ENCODE data around the gene ERI3. TPM values are rescaled to one million over a fixed set of nuclear protein-coding genes. Genes with fewer than 3 reads are reported as not detected.

Gene ERI3
- total and polyA plus RNA-seq, 2 of the 4 experiments (the other 2 are of a cell fraction) = 56.6 to 70.9 TPM

- no peak overlapping the region for H3K4me3 ChIP-seq (ENCODE audit: insufficient read depth, low read depth, low read length)
- no peak overlapping the region for H3K4ac ChIP-seq (ENCODE audit: low read depth, low read length)
- no peak overlapping the region for H2AK5ac ChIP-seq (ENCODE audit: low read depth, low read length)
- no peak overlapping the region for H2BK5ac ChIP-seq (ENCODE audit: low read depth, low read length, poor library complexity, severe bottlenecking)
- no peaks in the 10 kb centered on the region; the same call in none of the 2 replicates for H4K20me1 ChIP-seq (ENCODE audit: insufficient read depth, low read length)
- H3K27me3 ChIP-seq (ENCODE audit: control insufficient read depth, insufficient read depth, low read length) = no peaks in the 10 kb centered on the region
- dilution Hi-C loops (cut with HindIII; ENCODE audit: low sequenced_read_pairs, unreplicated experiment) (no loop called here), intact Hi-C loops (cut with micrococcal nuclease) (no loop called here), in situ Hi-C loops (cut with MboI; ENCODE audit: low sequenced_read_pairs) (no loop called here)
- BruUV-seq (replicated peaks) = no TSS peak
- no peak overlapping the region for H2AK9ac ChIP-seq (replicated peaks; ENCODE audit: low read depth, low read length, poor library complexity)
- no peak for TF ChIP-seq RFX5 (IDR thresholded peaks at IDR 0.05; ENCODE audit: low read depth, low read length)
- no peak for TF ChIP-seq CHD1 (IDR thresholded peaks at IDR 0.05; ENCODE audit: low read depth, low read length)
- TF ChIP-seq, protein P1, sequence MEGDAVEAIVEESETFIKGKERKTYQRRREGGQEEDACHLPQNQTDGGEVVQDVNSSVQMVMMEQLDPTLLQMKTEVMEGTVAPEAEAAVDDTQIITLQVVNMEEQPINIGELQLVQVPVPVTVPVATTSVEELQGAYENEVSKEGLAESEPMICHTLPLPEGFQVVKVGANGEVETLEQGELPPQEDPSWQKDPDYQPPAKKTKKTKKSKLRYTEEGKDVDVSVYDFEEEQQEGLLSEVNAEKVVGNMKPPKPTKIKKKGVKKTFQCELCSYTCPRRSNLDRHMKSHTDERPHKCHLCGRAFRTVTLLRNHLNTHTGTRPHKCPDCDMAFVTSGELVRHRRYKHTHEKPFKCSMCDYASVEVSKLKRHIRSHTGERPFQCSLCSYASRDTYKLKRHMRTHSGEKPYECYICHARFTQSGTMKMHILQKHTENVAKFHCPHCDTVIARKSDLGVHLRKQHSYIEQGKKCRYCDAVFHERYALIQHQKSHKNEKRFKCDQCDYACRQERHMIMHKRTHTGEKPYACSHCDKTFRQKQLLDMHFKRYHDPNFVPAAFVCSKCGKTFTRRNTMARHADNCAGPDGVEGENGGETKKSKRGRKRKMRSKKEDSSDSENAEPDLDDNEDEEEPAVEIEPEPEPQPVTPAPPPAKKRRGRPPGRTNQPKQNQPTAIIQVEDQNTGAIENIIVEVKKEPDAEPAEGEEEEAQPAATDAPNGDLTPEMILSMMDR (conservative IDR thresholded peaks at IDR 0.05; ENCODE audit: low read depth, low read length) = no peak
- no peak for TF ChIP-seq MAFK (IDR thresholded peaks at IDR 0.05; ENCODE audit: low read depth, low read length)
- TF ChIP-seq SMC3 (IDR thresholded peaks at IDR 0.05; ENCODE audit: low read depth, low read length) = no peak
- no peak for TF ChIP-seq BHLHE40 (IDR thresholded peaks at IDR 0.05; ENCODE audit: low read depth, low read length)
- TF ChIP-seq RCOR1 (IDR thresholded peaks at IDR 0.05; ENCODE audit: insufficient replicate concordance, low read length) = no peak
- TF ChIP-seq RAD21 (IDR thresholded peaks at IDR 0.05; ENCODE audit: low read length) = no peak
- DNase-seq (no peak), ATAC-seq (ENCODE audit: low read depth) (no peak)
- no peak overlapping the region for H4K5ac ChIP-seq (ENCODE audit: low read depth, low read length)
- ChIA-PET POLR2A (ENCODE audit: unreplicated experiment) (no interaction called here), CTCF (no interaction called here)
- H3K14ac ChIP-seq (replicated peaks; ENCODE audit: low read depth, low read length) = no peak overlapping the region
- H3K79me1 ChIP-seq (ENCODE audit: low read depth in 1 of 2, low read length in 2 of 2) = no peaks in the 10 kb centered on the region; a peak in 1 of 4 replicates
- H3K9me3 ChIP-seq (ENCODE audit: control insufficient read depth, insufficient read depth, low read length) = no peaks in the 10 kb centered on the region
- H4K8ac ChIP-seq (ENCODE audit: low read depth in 2 of 2, low read length in 2 of 2) = no peak overlapping the region
- H3K9ac ChIP-seq (ENCODE audit: low read depth, low read length) = no peak overlapping the region
- no peak overlapping the region for H3K23ac ChIP-seq (ENCODE audit: low read depth, low read length)
- H2BK120ac ChIP-seq (ENCODE audit: low read depth, low read length) = no peak overlapping the region
- H3K18ac ChIP-seq (ENCODE audit: low read depth, low read length) = no peak overlapping the region
- H3K4me2 ChIP-seq (ENCODE audit: low read depth, low read length) = no peak overlapping the region
- H4K91ac ChIP-seq (ENCODE audit: insufficient read depth, low read depth, low read length) = no peak overlapping the region
- peaks cover 4% of the 10 kb centered on the region; the same call in 1 of the 2 replicates for H3K36me3 ChIP-seq (ENCODE audit: control insufficient read depth, insufficient read depth, low read length)
- no peak overlapping the region for H2AFZ ChIP-seq (replicated peaks; ENCODE audit: low read length, poor library complexity)
- H3K4me1 ChIP-seq (ENCODE audit: control insufficient read depth, insufficient read depth, low read length) = no peaks in the 10 kb centered on the region
- no peak overlapping the region for H2BK15ac ChIP-seq (ENCODE audit: low read depth, low read length)
- H3K9me1 ChIP-seq (ENCODE audit: insufficient read depth, low read length) = no peaks in the 10 kb centered on the region; the same call in 1 of the 2 replicates
- H2BK20ac ChIP-seq (ENCODE audit: low read depth, low read length) = no peak overlapping the region
- 78% methylated on average over 17 of the region's 33 CpGs; no CpG with 5 or more reads in 1 of the 2 experiments for WGBS, 2 experiments (ENCODE audit: extremely low coverage in 2 of 2, insufficient read length in 1 of 2)
- H3K27ac ChIP-seq (ENCODE audit: insufficient read depth, low read length) = no peak overlapping the region
- no peak overlapping the region for H3K56ac ChIP-seq (ENCODE audit: extremely low read depth, insufficient read depth, low read length)
Measured at GRCh38 chr1:44250068-44250781, 104.8 kb downstream of the ERI3 start.

Measured in IMR-90 (cell line).